GM12878 (cell line): ENCODE measurements around the gene PSMC3. TPM values are rescaled to one million over a fixed set of nuclear protein-coding genes. Genes with fewer than 3 reads are reported as not detected.

ENCODE experiments used
- ATAC-seq: fragments of 200-7000 bp; cut with Tn5 transposase; 3 replicates; pipeline ENCODE4 v1.9.1; 2020; ENCODE audit warnings: mild to moderate bottlenecking, moderate library complexity
- BruUV-seq: library from RNA; stranded (reverse); fragments of 400-500 nt; replicated peaks from 2 replicates; lab custom pipeline; 2021; lab: Mats Ljungman, UMichigan
- CTCF ChIA-PET: fragments of 300-600 bp; sonication (Branson Sonifier 250); formaldehyde crosslinking; extraction: SDS; loops from one replicate; lab custom pipeline; 2021; ENCODE audit warnings: inconsistent platforms; lab: Yijun Ruan, JAX
- POLR2A ChIA-PET: fragments of 350-600 bp; formaldehyde crosslinking; extraction: SDS; loops from one replicate; lab custom pipeline; 2021; ENCODE audit warnings: inconsistent platforms; lab: Charles Lee
- RAD21 ChIA-PET: fragments of 300-600 bp; sonication (Branson Sonifier 250); formaldehyde crosslinking; loops from one replicate; lab custom pipeline; 2023; ENCODE audit warnings: antibody characterized with exemption; ENCODE audit not compliant: unreplicated experiment; lab: Charles Lee
- SMC1A ChIA-PET: fragments of 300-600 bp; sonication (Branson Sonifier 250); formaldehyde crosslinking; loops from one replicate; lab custom pipeline; 2023; ENCODE audit not compliant: unreplicated experiment, uncharacterized antibody; lab: Charles Lee
- DNase-seq: peaks from one replicate; pipeline ENCODE4 v3.0.0-alpha.2; 2011; ENCODE audit warnings: low read depth, low spot score
- FAIRE-seq: peaks from 3 replicates; lab custom pipeline; 2011; peaks lifted over from hg19 to GRCh38; lab: Jason Lieb, UNC
- H2AFZ ChIP-seq: 2 replicates; pipeline ENCODE4 v1.6.0; 2011; ENCODE audit warnings: low read depth, low read length, control low read depth; ENCODE audit not compliant: control insufficient read depth
- H3K27ac ChIP-seq: 2 replicates; pipeline ENCODE4 v1.5.1; 2011; ENCODE audit warnings: control low read depth; ENCODE audit not compliant: control insufficient read depth, insufficient read depth
- H3K27me3 ChIP-seq, 2 experiments: replicated peaks in 1 of 2; 2 replicates each; pipeline versions ENCODE4 v1.6.0 to v1.6.1; 2011; ENCODE audit warnings: low read length in 1 of 2; ENCODE audit not compliant: control insufficient read depth in 2 of 2, insufficient read depth in 2 of 2
- H3K36me3 ChIP-seq, 2 experiments: 2 replicates each; pipeline ENCODE4 v1.5.1; 2011; ENCODE audit warnings: low read length in 1 of 2; ENCODE audit not compliant: control insufficient read depth in 2 of 2, insufficient read depth in 2 of 2
- H3K4me1 ChIP-seq: 2 replicates; pipeline ENCODE4 v1.6.1; 2011; ENCODE audit warnings: mild to moderate bottlenecking, low read length, moderate library complexity, mixed read lengths; ENCODE audit not compliant: control insufficient read depth, insufficient read depth
- H3K4me2 ChIP-seq: 2 replicates; pipeline ENCODE4 v1.6.0; 2011; ENCODE audit warnings: control low read depth; ENCODE audit not compliant: control insufficient read depth, insufficient read depth
- H3K4me3 ChIP-seq: fragments of 200-600 bp; sonication (generic); 2 replicates; pipeline ENCODE4 v1.5.1; 2016
- H3K79me2 ChIP-seq: 2 replicates; pipeline ENCODE4 v1.6.0; 2011; ENCODE audit warnings: low read length; ENCODE audit not compliant: control insufficient read depth, insufficient read depth
- H3K9ac ChIP-seq: 2 replicates; pipeline ENCODE4 v1.8.0; 2011; ENCODE audit warnings: low read length, control low read depth, mixed read lengths; ENCODE audit not compliant: control insufficient read depth, insufficient read depth
- H3K9me3 ChIP-seq: replicated peaks from 3 replicates; pipeline ENCODE4 v1.5.1; 2011; ENCODE audit warnings: mild to moderate bottlenecking, low read length; ENCODE audit not compliant: control insufficient read depth, insufficient read depth
- H4K20me1 ChIP-seq: 2 replicates; pipeline ENCODE4 v1.6.0; 2011; ENCODE audit not compliant: control insufficient read depth, insufficient read depth
- BCLAF1 ChIP-seq: fragments of 450-650 bp; IDR thresholded peaks from 2 replicates; pipeline ENCODE4 v1.6.1; 2017; ENCODE audit warnings: antibody characterized with exemption, mild to moderate bottlenecking, moderate library complexity
- NR2C1 ChIP-seq: fragments of 450-650 bp; IDR thresholded peaks from 2 replicates; pipeline ENCODE4 v1.6.1; 2017; ENCODE audit warnings: antibody characterized with exemption, mild to moderate bottlenecking, moderate library complexity
- PAX8 ChIP-seq: fragments of 450-650 bp; IDR thresholded peaks from 2 replicates; pipeline ENCODE4 v1.6.1; 2017; ENCODE audit warnings: mild to moderate bottlenecking, moderate library complexity
- ZNF207 ChIP-seq: fragments of 450-650 bp; IDR thresholded peaks from 2 replicates; pipeline ENCODE4 v1.6.1; 2014; ENCODE audit warnings: antibody characterized with exemption, mild to moderate bottlenecking, borderline replicate concordance
- WGBS: methylation state at CpG from one replicate; pipeline ENCODE4 v1.1.6; 2016; ENCODE audit warnings: low lambda C conversion rate; ENCODE audit not compliant: insufficient replicate concordance, insufficient coverage; ENCODE audit errors: missing lambda C conversion rate; 5-methylcytosine and 5-hydroxymethylcytosine counted together
- in situ Hi-C: fragments of 300-500 bp; cut with MboI; formaldehyde crosslinking; loops from 9 replicates; pipeline ENCODE4 v1.14.3; 2018; ENCODE audit warnings: mixed read lengths
- intact Hi-C: fragments of 100-400 bp; cut with micrococcal nuclease; formaldehyde crosslinking; loops from one replicate; pipeline ENCODE4 v1.14.2; 2022; ENCODE audit not compliant: unreplicated experiment
- polyA plus RNA-seq, 11 experiments: library from polyadenylated mRNA; depleted of rRNA in 4 of 11; unstranded in 6 of 11; stranded (reverse) in 5 of 11; fragments of >200 nt; fragmentation: Nextera tagmentation in 4 of 11; fragmentation: Illumina TruSeq in 1 of 11; extraction: Ambion mirVana in 4 of 11; extraction: Trizol in 1 of 11; gene quantifications; 1 replicate in 1 of 11; 2 replicates in 10 of 11; pipeline versions ENCODE4 v1.2.1 to v1.2.3, GENCODE V29; 2011 to 2016; ENCODE audit warnings: inconsistent platforms in 2 of 11, missing spikeins in 2 of 11, low read depth in 1 of 11
- total RNA-seq, 4 experiments: library from RNA; depleted of rRNA in 3 of 4; stranded (reverse); fragments of >200 nt in 3 of 4; fragmentation: Illumina TruSeq in 1 of 4; extraction: Trizol in 1 of 4; gene quantifications; 2 replicates each; pipeline versions ENCODE4 v1.2.1 to v1.2.3, GENCODE V29; 2013 to 2021
- TF ChIP-seq, protein P1 (sequence below): fragments of 450-650 bp; IDR thresholded peaks from 2 replicates; pipeline ENCODE4 v1.6.1; 2017; ENCODE audit warnings: mild to moderate bottlenecking, moderate library complexity
- TF ChIP-seq, protein P2 (sequence below): fragments of 150-350 bp; IDR thresholded peaks from 2 replicates; pipeline ENCODE4 v1.6.1; 2016; ENCODE audit warnings: low read depth, low read length

PSMC3 gene
- total and polyA plus RNA-seq, 10 of the 15 experiments (the other 5 are each of a cell fraction or from before 2014, with no cell fraction given) = 39.5 to 289 (median 155) TPM

- TF ChIP-seq, protein P1, sequence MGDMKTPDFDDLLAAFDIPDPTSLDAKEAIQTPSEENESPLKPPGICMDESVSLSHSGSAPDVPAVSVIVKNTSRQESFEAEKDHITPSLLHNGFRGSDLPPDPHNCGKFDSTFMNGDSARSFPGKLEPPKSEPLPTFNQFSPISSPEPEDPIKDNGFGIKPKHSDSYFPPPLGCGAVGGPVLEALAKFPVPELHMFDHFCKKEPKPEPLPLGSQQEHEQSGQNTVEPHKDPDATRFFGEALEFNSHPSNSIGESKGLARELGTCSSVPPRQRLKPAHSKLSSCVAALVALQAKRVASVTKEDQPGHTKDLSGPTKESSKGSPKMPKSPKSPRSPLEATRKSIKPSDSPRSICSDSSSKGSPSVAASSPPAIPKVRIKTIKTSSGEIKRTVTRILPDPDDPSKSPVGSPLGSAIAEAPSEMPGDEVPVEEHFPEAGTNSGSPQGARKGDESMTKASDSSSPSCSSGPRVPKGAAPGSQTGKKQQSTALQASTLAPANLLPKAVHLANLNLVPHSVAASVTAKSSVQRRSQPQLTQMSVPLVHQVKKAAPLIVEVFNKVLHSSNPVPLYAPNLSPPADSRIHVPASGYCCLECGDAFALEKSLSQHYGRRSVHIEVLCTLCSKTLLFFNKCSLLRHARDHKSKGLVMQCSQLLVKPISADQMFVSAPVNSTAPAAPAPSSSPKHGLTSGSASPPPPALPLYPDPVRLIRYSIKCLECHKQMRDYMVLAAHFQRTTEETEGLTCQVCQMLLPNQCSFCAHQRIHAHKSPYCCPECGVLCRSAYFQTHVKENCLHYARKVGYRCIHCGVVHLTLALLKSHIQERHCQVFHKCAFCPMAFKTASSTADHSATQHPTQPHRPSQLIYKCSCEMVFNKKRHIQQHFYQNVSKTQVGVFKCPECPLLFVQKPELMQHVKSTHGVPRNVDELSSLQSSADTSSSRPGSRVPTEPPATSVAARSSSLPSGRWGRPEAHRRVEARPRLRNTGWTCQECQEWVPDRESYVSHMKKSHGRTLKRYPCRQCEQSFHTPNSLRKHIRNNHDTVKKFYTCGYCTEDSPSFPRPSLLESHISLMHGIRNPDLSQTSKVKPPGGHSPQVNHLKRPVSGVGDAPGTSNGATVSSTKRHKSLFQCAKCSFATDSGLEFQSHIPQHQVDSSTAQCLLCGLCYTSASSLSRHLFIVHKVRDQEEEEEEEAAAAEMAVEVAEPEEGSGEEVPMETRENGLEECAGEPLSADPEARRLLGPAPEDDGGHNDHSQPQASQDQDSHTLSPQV = no peak
- TF ChIP-seq, all 136 proteins: peak for 0
- Histone ChIP-seq H3K4me2 (no peak overlapping the region), H3K4me3 (no peak overlapping the region), H3K27me3 (no peaks in the 10 kb centered on the region), H2AFZ (no peak overlapping the region), H3K4me1 (no peaks in the 10 kb centered on the region), H3K9me3 (no peaks in the 10 kb centered on the region), H3K27ac (no peak overlapping the region), H3K79me2 (no peaks in the 10 kb centered on the region), H3K9ac (no peak overlapping the region), H4K20me1 (no peaks in the 10 kb centered on the region), H3K36me3 (no peaks in the 10 kb centered on the region)
- ChIA-PET CTCF (interaction anchor here (1.2 kb wide), 1 partner anchor 10 kb away, joined by 3 read pairs; no protein-coding TSS in a partner anchor), SMC1A (no interaction called here), RAD21 (no interaction called here), POLR2A (no interaction called here)
- in situ Hi-C loops (no loop called here), intact Hi-C loops (no loop called here)
- 83% methylated on average over 9 of the region's 9 CpGs for WGBS
- no peak for DNase-seq
- ATAC-seq = no peak
- no TSS peak for BruUV-seq
- FAIRE-seq = no peak
Observed at GRCh38 chr11:47446833-47447232, 20.6 kb upstream of the PSMC3 start.

DNA sequence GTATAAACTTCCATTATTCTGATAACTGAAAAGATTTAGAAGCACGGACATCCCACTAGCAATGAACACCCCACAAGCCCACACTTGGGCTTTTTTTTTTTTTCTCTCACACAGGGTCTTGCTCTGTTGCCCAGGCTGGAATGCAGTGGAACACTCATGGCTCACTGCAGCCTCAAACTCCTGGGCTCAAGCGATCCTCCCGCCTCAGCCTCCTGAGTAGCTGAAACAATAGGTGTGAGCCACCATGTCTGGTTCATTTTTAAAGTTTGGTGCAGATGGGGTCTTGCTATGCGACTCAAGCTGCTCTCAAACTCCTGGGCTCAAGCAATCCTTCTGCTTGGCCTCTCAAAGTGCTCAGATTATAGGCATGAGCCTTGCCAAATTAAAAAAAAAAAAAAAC is 19.6 kb upstream of the PSMC3 start:
- SMC1A ChIA-PET = interaction anchor here (0.6 to 1.1 kb wide), 5 partner anchors 19 to 499 kb away, joined by 3 to 4 read pairs (median 3); no protein-coding TSS in a partner anchor
- in situ Hi-C loops (no loop called here), intact Hi-C loops (no loop called here)
- no peak overlapping the region for H3K27ac ChIP-seq
- no peaks in the 10 kb centered on the region for H3K9me3 ChIP-seq
- RAD21 ChIA-PET = no interaction called here
- BruUV-seq = no TSS peak
- FAIRE-seq (no peak), ATAC-seq (no peak), DNase-seq (no peak)
- no peaks in the 10 kb centered on the region for H3K36me3 ChIP-seq
- H3K79me2 ChIP-seq = no peaks in the 10 kb centered on the region
- no peaks in the 10 kb centered on the region for H3K4me1 ChIP-seq
- WGBS = 88% methylated on average over 4 of the region's 4 CpGs
- no peak overlapping the region for H3K4me2 ChIP-seq
- no peaks in the 10 kb centered on the region for H3K27me3 ChIP-seq
- H3K9ac ChIP-seq = no peak overlapping the region
- no peaks in the 10 kb centered on the region for H4K20me1 ChIP-seq
- POLR2A ChIA-PET = interaction anchor here (0.7 kb wide), 1 partner anchor 17 kb away, joined by 3 read pairs; no protein-coding TSS in a partner anchor
- no peak overlapping the region for H2AFZ ChIP-seq
- no peak overlapping the region for H3K4me3 ChIP-seq
- CTCF ChIA-PET = interaction anchor here (1.2 kb wide), 1 partner anchor 11 kb away, joined by 3 read pairs; no protein-coding TSS in a partner anchor
- no peak for TF ChIP-seq BCLAF1
- TF ChIP-seq PAX8 = no peak
- TF ChIP-seq ZNF207 = no peak
- TF ChIP-seq NR2C1 = no peak
- TF ChIP-seq, protein P2, sequence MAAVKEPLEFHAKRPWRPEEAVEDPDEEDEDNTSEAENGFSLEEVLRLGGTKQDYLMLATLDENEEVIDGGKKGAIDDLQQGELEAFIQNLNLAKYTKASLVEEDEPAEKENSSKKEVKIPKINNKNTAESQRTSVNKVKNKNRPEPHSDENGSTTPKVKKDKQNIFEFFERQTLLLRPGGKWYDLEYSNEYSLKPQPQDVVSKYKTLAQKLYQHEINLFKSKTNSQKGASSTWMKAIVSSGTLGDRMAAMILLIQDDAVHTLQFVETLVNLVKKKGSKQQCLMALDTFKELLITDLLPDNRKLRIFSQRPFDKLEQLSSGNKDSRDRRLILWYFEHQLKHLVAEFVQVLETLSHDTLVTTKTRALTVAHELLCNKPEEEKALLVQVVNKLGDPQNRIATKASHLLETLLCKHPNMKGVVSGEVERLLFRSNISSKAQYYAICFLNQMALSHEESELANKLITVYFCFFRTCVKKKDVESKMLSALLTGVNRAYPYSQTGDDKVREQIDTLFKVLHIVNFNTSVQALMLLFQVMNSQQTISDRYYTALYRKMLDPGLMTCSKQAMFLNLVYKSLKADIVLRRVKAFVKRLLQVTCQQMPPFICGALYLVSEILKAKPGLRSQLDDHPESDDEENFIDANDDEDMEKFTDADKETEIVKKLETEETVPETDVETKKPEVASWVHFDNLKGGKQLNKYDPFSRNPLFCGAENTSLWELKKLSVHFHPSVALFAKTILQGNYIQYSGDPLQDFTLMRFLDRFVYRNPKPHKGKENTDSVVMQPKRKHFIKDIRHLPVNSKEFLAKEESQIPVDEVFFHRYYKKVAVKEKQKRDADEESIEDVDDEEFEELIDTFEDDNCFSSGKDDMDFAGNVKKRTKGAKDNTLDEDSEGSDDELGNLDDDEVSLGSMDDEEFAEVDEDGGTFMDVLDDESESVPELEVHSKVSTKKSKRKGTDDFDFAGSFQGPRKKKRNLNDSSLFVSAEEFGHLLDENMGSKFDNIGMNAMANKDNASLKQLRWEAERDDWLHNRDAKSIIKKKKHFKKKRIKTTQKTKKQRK = no peak
